Limb (tissue), 2 donors: ENCODE measurements around the gene MSMO1.

Source experiments
- DNase-seq, 2 donors: peaks; one replicate each; pipeline ENCODE4 v3.0.0-alpha.2; 2016; ENCODE audit errors: extremely low spot score in 2 of 2

MSMO1 gene

DNA sequence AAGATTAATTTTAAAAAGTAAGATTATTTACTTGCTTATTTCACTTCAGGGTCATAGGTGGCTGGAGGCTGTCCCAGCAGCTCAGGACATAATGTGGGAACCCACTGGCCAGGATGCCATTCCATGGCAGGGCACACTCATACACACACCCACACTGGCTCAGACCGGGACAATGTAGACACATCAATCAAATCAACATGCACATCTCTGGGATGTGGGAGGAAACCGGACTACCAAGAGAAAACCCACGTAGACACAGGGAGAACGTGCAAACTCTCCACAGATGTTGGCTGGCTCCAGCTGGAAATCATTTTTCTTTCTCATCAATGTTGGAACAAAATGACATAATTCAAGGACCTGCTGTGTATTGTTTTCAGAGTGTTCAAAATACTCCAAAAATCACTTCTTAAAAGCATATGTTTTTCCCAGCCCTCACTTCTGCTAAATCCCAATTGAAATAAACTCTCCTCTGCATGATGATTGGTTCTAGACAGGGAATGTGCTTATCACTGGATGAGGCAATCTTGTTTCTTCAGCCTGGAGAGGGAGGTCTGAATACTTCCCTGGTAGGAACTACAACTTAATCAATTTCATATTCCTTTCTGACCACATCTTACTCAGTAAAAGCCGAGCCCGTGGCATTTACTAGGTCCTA, 32.7 kb downstream of the MSMO1 start:
- peak in 1 of 2 donors; percentile 40 for DNase-seq

DNA sequence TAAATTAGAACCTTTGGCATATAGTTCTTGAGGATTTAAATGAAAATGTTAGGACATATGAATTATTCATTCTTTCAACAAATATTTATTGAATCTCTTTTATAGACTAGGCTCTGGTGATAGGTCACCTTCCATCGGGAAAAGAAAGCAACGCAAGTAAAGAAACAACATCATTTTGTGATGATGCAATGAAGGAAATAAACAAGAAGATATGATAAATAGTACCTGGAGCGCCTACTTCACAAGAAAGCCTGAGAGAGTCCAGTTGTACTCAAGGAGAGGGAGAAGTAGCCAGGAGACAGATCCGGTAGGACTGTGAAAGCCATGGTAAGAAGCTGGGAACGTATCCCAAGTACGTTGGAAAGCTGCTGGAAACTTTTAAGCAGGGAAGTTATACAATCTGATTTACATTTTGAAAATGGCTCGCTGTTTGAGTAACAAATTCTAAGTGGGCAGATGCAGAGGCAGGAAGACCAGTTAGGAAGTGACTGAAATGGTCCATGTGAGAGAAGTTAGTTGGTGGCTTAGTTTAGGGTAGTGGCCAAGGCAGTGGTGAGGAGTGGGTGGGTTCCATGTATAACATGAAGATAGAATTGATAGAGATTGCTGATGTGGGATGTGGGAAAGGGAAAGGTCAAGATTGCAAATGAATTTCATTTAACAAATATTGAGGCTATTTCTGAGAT, 33.7 kb downstream of the MSMO1 start:
- DNase-seq, result no peak

DNA sequence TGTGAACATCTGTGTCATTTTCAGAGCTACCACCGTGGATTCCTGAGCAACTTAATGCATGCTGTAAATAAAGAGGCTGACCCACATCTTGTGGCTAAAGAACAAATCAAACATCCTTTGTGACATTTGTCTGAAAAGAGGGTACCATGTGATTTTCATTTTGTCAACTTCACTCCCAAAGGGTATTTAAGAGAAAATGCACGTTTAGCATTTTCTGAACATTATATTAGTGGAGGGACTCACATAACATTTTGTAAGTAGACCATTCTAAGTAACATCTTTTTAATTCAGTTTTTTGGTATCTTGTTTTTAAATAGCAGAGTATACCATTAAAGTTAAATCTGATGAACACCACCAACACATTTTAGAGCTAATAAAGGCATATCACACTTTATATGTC, 34.3 kb downstream of the MSMO1 start:
- no peak for DNase-seq

DNA sequence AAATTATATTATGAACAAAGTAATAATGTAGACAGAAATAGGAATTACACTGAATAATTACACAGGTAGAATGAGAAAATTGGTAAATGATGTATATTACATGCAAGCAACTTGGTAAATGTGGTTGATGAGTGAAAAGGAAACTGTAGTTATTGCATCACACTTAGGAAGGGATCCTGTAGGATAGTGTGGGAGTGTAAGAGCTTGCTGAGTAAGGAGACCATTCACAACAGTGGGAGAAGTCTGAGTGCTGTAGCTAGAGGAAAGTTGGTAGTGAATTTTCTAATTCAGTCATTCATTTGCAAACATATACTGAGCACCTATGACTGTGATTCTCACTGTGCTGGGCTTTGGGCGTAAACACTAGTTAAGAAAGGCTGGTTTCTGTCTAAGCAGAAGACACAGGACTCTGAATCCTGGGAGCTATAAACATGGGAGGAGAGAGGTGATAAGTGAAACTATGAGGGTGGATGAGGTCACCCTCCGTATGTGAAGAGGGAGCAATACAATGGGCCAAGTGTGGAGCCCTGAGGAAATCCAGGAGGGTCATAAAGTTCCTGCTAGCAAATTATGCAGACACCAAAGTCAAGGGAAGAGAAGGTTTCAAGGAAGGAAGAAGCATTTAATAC, 37.1 kb downstream of the MSMO1 start:
- no peak for DNase-seq

DNA sequence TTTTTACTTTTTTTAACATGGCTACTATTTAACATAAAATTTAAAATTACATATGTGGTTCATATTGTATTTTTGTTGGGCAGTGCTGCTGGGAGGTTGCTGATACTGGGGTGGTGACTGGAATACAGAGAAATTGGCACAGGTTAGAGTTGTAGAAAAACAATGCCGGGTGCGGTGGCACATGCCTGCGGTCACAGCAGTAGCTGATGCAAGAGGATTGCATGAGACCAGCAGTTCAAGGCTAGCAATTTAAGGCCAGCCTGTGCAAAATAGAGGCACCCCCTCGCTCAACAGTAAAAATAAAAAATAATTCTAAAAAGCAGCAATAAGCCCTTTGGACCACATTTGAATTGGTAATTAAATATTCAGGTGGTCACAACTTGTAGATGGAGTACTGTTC, 39.6 kb downstream of the MSMO1 start:
- no peak for DNase-seq

DNA sequence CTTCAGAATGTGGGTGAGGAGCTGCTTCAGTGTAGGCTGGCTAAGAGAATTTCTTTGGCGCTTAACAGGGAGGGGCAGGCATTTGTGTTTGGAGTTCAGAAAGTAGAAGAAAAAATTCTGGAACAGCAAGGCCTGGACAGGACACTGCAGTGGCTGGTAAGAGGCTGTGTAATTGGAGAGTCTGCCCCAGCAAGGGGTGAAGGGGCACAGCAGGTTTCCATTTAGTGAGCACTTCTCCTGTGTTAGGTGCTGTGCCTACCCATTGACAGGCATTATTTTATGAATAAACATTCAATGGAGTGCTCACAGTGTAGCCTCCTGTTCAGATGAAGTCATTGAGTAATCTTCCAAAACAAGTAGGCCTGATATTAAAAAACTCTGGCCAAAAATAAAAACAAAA, 40.6 kb downstream of the MSMO1 start:
- no peak for DNase-seq

DNA sequence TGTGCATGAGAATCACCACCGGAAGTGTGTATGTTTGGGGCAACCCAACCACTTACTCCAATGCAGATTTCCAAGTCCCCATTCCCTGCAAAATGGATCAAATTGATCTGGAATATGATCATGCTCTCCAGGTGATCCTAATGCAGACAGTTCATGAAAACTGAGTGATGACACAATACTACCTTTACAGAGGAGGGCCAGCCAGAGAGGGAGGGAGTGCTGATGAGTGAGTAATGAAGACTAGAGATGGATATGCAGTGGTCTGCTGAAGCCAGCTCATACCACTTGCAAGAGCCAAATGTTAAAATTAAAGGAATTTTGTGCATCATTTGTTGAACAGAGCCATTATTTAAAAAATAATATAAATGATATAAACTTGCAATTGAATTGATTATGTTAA, 41.1 kb downstream of the MSMO1 start:
- no peak for DNase-seq

DNA sequence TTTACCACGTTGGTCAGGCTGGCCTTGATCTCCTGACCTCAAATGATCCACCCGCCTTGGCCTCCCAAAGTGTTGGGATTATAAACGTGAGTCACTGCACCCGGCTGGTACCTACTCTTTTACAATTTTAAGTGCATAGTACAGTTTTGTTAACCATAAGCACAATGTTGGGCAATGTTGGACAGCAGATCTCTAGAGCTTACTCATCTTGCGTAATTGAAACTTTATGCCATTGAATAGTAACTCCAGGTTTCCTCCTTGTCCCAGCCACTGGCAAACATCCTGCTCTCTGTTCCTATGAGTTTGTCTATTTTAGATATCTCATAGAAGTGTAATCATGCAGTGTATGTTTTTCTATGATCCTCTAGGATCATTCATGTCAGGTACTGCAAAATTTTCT, 42.1 kb downstream of the MSMO1 start:
- no peak for DNase-seq

DNA sequence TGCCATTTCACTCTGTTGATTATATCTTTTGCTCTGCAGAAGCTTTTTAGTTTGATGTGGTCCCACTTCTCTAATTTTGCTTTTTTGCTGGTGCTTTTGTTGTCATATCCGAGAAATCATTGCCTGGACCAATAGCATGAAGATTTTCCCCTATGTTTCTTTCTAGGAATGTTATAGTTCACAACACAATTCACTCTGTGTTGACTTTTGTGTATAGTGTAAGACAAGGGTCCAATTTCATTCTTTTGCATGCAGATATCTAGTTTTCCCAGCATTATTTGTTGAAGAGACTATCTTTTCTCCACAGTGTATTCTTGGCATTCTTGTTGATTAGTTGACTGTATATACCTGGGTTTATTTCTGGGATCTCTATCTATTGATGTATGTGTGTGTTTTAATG, 43.1 kb downstream of the MSMO1 start:
- no peak for DNase-seq

DNA sequence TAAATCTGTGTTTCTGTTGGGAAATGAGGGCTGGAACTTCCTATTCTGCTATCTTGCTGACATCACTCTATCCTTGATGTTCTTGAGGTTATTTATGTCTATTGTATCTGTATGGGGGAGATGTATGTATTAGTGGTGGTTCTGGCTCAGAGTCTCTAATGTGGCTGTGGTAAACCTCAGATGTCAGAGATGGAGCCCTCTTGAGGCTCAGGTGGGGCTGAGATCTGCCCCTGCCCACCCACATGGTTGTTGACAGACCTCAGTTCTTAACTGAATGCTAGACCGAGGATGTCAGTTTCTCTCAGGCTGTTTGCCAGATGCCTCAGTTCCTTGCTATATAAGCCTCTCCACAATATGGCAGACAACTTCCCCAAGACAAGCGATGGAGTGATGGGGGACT, 48.0 kb downstream of the MSMO1 start:
- DNase-seq, result no peak

DNA sequence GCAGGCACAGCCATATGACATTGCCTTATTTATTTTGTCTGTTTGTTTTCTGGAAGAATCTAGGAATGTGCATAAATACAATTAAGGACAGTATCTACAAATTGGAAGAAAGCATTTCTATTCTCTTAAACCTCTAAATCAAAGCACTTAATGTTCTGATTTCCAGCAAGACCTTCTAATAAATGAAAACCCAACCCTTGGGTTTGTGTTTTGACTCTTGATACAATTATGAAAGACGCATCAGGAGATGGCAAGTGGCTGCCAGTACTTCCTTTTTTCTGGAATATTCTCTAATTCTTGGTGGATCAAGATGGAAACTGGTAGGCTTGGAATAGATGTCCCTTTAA, 50.9 kb downstream of the MSMO1 start:
- no peak for DNase-seq

DNA sequence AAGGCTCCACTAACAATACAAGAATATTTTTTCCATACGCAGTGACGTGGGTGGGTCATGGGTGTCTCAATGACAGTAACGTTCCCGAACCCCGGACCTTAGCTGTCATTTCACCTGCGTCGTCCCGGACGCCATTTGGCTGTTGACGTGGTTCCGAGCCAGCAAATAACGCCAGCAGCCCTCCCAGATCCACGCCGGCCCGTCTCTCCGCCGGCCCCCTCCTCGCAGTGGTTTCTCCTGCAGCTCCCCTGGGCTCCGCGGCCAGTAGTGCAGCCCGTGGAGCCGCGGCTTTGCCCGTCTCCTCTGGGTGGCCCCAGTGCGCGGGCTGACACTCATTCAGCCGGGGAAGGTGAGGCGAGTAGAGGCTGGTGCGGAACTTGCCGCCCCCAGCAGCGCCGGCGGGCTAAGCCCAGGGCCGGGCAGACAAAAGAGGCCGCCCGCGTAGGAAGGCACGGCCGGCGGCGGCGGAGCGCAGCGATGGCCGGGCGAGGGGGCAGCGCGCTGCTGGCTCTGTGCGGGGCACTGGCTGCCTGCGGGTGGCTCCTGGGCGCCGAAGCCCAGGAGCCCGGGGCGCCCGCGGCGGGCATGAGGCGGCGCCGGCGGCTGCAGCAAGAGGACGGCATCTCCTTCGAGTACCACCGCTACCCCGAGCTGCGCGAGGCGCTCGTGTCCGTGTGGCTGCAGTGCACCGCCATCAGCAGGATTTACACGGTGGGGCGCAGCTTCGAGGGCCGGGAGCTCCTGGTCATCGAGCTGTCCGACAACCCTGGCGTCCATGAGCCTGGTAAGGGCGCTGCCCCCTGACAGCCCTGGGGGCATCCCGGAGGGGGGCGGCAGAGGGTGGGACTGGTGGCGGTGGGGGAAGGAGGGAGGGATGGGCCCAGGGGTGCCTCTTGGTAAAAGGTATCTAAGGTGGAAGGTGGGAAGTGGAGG, 51.5 kb downstream of the MSMO1 start, which contains the start of gene CPE:
Gene CPE (plus strand): TSS at position 264 of the 933 bp plus-strand sequence. CDS start 214 bp downstream, at position 478.
- DNase-seq, result peak; percentile 56 to 89

DNA sequence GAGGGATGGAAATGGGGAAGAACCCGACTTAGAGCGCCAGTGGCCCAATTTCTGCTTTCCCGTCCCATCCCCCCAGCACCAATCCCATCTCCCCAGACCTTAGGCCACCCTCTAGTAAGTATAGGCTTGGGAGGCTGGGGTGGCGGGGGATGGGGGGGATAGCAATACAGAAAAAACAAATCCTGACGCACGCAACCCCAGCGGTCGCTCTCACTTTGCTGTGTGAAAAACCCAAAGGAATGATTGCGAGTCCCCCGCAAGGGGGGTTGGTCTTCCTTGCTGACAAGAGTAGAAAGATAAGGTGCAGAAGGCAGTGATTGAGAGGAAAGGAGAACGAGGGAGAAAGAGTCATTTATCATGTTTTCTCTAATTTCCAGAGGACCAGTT, 52.2 kb downstream of the MSMO1 start:
- peak in 1 of 2 donors; percentile 71 for DNase-seq

DNA sequence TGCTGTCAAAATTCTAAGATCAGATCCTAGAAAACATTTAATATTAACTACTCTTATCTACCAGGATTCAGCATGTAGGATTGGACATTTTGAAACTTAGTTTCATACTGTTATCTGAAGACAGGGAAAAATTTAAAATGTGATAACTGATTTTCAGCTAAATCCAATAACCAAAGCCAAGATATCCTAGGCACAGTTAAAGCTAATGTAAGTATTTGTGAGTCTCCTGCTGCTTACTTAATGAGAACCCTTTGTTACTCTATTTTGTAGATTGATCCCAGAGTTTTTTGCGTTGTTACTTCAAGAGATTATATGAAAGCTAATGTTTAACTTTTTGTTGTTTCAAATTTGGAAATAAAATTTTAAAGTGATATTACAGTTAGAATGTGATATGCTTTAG, 53.3 kb downstream of the MSMO1 start:
- DNase-seq, result no peak

DNA sequence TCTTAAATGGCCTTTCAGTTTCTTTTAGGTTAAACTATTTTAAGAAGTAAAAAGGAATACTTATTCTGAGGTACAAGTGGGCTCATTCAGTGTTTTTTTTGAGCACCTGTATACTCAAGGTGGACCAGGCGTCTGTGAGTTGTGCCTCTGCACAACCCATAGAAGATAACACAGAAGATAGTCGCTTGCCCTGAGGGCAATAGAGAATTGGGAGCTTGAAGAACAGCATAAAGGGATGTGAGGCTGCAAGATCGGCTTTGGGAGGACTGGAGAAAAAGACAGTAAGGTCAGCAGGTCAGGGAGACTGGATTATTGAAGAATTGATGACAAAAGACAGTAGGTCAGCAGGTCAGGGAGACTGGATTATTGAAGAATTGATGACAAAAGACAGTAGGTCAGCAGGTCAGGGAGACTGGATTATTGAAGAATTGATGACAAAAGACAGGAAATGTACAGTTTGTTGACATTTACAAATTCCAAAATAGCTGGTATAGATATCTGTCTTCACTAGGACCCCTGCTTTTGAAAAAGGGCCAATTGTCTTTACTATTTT, 54.4 kb downstream of the MSMO1 start:
- DNase-seq, result no peak

DNA sequence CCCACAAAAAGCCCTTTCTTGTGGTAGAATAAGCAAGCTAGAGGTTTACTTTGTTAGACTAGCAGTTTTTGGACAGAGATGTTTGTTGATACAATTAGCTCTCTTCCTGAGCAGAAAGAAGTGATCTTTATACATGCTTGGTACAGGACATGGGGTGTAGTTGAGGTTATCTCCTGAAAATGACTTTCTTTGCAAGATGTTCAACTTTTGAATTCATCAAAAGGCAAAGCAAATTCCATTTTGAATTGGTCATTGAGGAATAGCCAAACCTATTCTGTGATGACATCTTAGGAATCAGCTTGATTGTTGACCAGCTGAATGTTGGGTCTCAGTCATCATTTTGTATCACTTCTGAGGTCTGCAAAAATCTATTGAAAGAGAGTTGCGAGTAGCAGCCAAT, 55.2 kb downstream of the MSMO1 start:
- DNase-seq, result no peak

DNA sequence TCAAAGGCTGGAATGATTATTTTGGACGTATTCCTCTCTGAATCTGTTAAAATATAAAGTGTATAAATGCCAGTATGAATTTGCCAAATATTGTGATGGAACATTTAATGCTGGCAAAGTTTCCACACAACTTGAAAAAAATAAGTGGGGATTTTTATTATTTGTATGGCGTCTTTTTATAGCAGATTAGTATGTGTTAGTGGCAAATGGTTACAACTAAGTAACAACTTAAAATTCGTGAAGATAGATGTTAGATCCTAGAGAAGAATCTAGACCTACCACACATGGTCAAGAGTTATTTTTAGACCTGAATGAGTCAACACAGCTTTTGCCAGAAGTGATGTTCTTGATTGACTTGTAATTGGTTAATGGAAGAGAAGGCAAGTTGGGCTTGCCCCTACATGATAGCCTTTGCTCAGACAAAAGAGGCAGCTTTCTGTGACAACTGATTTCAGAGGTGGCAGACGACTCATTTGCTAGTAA, 56.2 kb downstream of the MSMO1 start:
- DNase-seq, result no peak

DNA sequence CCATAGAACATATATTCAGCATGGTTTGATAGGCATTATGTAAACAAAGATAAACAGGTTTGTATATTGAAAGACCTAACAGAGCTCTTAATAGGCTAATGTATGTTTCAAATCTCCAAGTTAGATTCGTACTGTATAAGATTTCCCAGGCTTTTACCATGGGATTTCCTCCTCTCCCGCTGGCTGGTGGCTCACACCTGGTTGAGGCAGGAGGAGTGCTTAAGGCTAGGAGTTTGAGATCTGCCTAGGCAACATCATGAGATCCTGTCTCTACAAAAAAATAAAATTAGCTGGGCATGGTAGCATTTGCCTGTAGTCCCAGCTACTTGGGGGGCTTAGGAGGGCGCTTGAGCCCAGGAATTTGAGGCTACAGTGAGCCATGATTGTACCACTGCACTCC, 56.7 kb downstream of the MSMO1 start:
- no peak for DNase-seq

DNA sequence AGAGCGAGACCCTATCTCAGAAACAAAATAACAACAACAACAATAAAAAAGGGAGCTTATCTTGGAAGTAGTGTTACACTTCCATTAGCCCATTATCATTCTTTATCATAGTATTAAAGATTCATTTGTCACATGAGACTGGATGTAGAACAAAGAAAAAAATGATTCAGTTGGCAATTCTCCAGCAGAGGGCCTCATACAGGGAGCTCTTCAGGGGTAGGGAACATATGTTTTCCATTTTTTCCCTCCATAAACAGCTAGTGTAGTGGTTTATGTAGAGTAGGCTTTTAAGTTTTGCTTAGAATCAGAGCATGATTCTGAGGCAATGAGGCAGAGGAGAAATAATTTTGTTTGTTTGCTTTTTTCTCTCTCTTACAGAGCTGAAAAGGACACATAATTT, 57.1 kb downstream of the MSMO1 start:
- DNase-seq, result peak in 1 of 2 donors; percentile 72

DNA sequence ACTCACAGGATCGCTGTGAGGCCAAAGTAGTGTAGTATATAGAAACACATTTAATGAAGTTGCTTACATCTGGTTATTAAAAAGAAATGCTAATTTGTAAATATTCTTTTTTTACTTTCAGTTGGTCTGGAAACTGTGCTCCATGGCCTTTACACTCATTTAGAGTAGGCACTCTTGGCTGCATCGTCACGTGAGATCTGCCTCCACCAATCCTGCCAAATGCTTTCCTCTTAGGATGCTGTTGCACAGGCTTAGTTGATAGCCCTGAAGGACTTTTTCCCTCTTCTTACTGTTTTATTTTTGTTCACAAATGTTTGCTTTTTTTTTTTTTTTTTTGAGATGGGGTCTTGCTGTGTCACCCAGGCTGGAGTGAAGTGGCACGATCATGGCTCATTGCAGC, 57.7 kb downstream of the MSMO1 start:
- DNase-seq, result no peak

DNA sequence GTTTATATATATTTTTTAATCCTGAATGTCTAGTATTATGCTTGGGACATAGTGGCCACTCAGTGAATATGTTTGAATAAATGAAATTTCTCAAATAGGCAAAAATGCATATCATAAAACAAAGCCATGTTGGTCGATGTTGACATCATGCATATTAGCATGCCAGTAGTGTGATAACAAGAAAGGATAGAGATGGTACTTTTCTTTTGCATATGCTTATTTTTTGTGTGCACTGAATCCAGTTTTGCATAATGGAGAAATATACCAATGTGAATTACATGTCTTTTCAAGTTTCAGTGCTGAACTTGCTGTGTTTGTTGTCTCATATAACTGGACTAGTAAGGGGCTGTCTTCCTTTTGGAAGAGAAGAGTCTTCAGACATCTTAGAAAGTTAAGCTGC, 58.9 kb downstream of the MSMO1 start:
- no peak for DNase-seq
